Measurements from ENCODE around the gene ZNF521. TPM values are rescaled to one million over a fixed set of nuclear protein-coding genes. Genes with fewer than 3 reads are reported as not detected.

The ZNF521 gene
- total RNA-seq, 1 donor from 2014 or later, result 48.0 TPM

DNA sequence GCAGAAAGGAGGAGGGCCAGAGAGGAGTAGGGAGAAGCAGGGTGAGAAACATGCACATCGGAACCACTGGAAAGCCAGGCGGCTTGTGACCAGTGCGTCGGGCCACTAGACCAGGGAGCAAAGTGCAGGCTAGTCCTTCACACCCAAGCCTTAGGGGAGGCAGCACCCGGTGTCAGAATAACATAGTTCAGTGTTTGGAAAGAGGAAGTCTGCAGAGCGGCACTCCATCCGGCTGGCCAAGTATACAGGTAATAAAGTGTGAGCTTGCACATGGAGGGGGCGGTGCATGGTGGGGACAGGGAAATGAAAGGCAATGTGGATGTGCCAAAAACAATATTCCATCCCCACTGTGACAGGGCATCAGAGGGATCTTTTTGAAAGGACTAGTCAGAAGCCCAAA is 69.7 kb downstream of the ZNF521 start:
- FAIRE-seq, result no peak
- no peaks in the 10 kb centered on the region for H3K36me3 Mint-ChIP-seq (ENCODE audit: low read depth, unreplicated experiment)
- H3K4me2 ChIP-seq (ENCODE audit: low read length), result no peak overlapping the region

DNA sequence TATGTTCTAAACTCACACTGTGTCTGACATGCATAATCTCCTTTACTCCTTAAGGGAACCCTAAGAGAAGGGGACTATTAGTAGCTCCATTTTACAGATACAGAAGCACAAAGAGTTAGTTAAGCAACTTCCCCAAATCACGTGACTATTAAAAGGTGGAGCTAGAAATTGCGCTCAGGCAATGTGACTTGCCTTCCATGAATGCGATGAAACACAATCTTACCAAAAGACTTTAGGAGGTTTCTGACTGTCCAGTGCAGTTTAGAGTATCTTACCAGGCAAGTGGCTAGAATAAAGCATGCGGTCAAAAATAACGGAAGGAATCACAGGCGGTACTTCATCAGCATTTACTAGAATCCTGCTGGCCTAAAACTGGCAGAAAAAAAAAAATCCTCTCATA is 70.4 kb downstream of the ZNF521 start:
- Mint-ChIP-seq H3K4me1 (ENCODE audit: low read depth, unreplicated experiment) (peaks cover 20% of the 10 kb centered on the region), H3K36me3 (ENCODE audit: low read depth, unreplicated experiment) (no peaks in the 10 kb centered on the region), H3K9me3 (ENCODE audit: unreplicated experiment) (no peaks in the 10 kb centered on the region), H3K4me3 (ENCODE audit: unreplicated experiment) (no peak overlapping the region), H3K27ac (ENCODE audit: unreplicated experiment) (no peak overlapping the region), H3K27me3 (ENCODE audit: low read depth, unreplicated experiment) (no peaks in the 10 kb centered on the region)
- H3K4me1 ChIP-seq (ENCODE audit: insufficient read depth, low read length), result peaks cover 17% of the 10 kb centered on the region
- no peak overlapping the region for H3K4me3 ChIP-seq (ENCODE audit: insufficient read depth, low read depth, low read length)
- DNase-seq (ENCODE audit: low read depth) (no peak), FAIRE-seq (no peak)
- TF ChIP-seq EZH2 (IDR thresholded peaks at IDR 0.05; ENCODE audit: insufficient read depth, low read length), result no peak
- TF ChIP-seq, protein P1, sequence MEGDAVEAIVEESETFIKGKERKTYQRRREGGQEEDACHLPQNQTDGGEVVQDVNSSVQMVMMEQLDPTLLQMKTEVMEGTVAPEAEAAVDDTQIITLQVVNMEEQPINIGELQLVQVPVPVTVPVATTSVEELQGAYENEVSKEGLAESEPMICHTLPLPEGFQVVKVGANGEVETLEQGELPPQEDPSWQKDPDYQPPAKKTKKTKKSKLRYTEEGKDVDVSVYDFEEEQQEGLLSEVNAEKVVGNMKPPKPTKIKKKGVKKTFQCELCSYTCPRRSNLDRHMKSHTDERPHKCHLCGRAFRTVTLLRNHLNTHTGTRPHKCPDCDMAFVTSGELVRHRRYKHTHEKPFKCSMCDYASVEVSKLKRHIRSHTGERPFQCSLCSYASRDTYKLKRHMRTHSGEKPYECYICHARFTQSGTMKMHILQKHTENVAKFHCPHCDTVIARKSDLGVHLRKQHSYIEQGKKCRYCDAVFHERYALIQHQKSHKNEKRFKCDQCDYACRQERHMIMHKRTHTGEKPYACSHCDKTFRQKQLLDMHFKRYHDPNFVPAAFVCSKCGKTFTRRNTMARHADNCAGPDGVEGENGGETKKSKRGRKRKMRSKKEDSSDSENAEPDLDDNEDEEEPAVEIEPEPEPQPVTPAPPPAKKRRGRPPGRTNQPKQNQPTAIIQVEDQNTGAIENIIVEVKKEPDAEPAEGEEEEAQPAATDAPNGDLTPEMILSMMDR (IDR thresholded peaks at IDR 0.05; ENCODE audit: insufficient read depth, low read depth, low read length), result no peak
- no peaks in the 10 kb centered on the region for H3K9me3 ChIP-seq (ENCODE audit: insufficient read depth, low read depth, low read length)
- no peaks in the 10 kb centered on the region for H3K79me2 ChIP-seq (ENCODE audit: insufficient read depth, low read length)
- H3K36me3 ChIP-seq (ENCODE audit: insufficient read depth, low read length), result no peaks in the 10 kb centered on the region
- H3K9ac ChIP-seq (ENCODE audit: low read length), result no peak overlapping the region
- H3K27me3 ChIP-seq (ENCODE audit: insufficient read depth, low read length), result no peaks in the 10 kb centered on the region
- no peak overlapping the region for H3K4me2 ChIP-seq (ENCODE audit: low read length)
- no peak overlapping the region for H3K27ac ChIP-seq (ENCODE audit: low read depth, low read length)
- no peak overlapping the region for H2AFZ ChIP-seq (ENCODE audit: low read depth, low read length)
- no peaks in the 10 kb centered on the region for H4K20me1 ChIP-seq (ENCODE audit: insufficient read depth, low read length)

More for the DNA sequence above, 69.7 kb downstream of the ZNF521 start:
- H2AFZ ChIP-seq (ENCODE audit: low read depth, low read length), result no peak overlapping the region
- no peaks in the 10 kb centered on the region for H3K27me3 ChIP-seq (ENCODE audit: insufficient read depth, low read length)
- no peaks in the 10 kb centered on the region for H3K79me2 ChIP-seq (ENCODE audit: insufficient read depth, low read length)
- Mint-ChIP-seq H3K4me3 (ENCODE audit: unreplicated experiment) (no peak overlapping the region), H3K27me3 (ENCODE audit: low read depth, unreplicated experiment) (no peaks in the 10 kb centered on the region), H3K9me3 (ENCODE audit: unreplicated experiment) (no peaks in the 10 kb centered on the region), H3K27ac (ENCODE audit: unreplicated experiment) (no peak overlapping the region), H3K4me1 (ENCODE audit: low read depth, unreplicated experiment) (peaks cover 20% of the 10 kb centered on the region)
- H3K9ac ChIP-seq (ENCODE audit: low read length), result no peak overlapping the region
- H4K20me1 ChIP-seq (ENCODE audit: insufficient read depth, low read length), result no peaks in the 10 kb centered on the region
- DNase-seq (ENCODE audit: low read depth), result no peak
- H3K4me1 ChIP-seq (ENCODE audit: insufficient read depth, low read length), result peaks cover 17% of the 10 kb centered on the region
- TF ChIP-seq, protein P1 (IDR thresholded peaks at IDR 0.05; ENCODE audit: insufficient read depth, low read depth, low read length), result no peak
- TF ChIP-seq EZH2 (IDR thresholded peaks at IDR 0.05; ENCODE audit: insufficient read depth, low read length), result no peak
- H3K4me3 ChIP-seq (ENCODE audit: insufficient read depth, low read depth, low read length), result no peak overlapping the region
- no peaks in the 10 kb centered on the region for H3K9me3 ChIP-seq (ENCODE audit: insufficient read depth, low read depth, low read length)
- H3K27ac ChIP-seq (ENCODE audit: low read depth, low read length), result no peak overlapping the region
- no peaks in the 10 kb centered on the region for H3K36me3 ChIP-seq (ENCODE audit: insufficient read depth, low read length)

DNA sequence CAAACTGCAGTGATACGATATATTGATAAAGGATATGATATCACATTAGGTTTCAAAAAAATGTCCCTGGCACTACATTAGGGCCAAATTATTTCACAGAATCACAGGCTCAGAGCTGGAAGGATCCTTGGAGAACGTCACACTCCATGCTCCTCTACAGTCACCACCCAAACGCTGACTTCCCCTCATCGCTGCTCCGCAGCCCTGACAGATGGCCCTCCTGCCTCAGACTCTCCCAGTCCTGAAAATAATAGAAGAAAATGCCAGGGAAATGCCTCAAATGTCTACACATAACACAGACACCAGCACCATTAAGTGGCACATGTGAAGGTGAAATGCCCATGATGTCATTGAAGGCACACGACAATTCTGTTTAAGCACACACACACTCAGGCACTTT is 72.0 kb downstream of the ZNF521 start:
- TF ChIP-seq EZH2 (IDR thresholded peaks at IDR 0.05; ENCODE audit: insufficient read depth, low read length), result no peak
- TF ChIP-seq, protein P1 (IDR thresholded peaks at IDR 0.05; ENCODE audit: insufficient read depth, low read depth, low read length), result no peak
- Histone ChIP-seq H3K4me3 (ENCODE audit: insufficient read depth, low read depth, low read length) (no peak overlapping the region), H3K9ac (ENCODE audit: low read length) (no peak overlapping the region), H2AFZ (ENCODE audit: low read depth, low read length) (no peak overlapping the region), H3K27ac (ENCODE audit: low read depth, low read length) (no peak overlapping the region), H3K9me3 (ENCODE audit: insufficient read depth, low read depth, low read length) (no peaks in the 10 kb centered on the region), H3K27me3 (ENCODE audit: insufficient read depth, low read length) (no peaks in the 10 kb centered on the region), H3K4me2 (ENCODE audit: low read length) (no peak overlapping the region), H3K36me3 (ENCODE audit: insufficient read depth, low read length) (no peaks in the 10 kb centered on the region), H3K4me1 (ENCODE audit: insufficient read depth, low read length) (peaks cover 17% of the 10 kb centered on the region), H3K79me2 (ENCODE audit: insufficient read depth, low read length) (no peaks in the 10 kb centered on the region), H4K20me1 (ENCODE audit: insufficient read depth, low read length) (no peaks in the 10 kb centered on the region)
- Mint-ChIP-seq H3K36me3 (ENCODE audit: low read depth, unreplicated experiment) (no peaks in the 10 kb centered on the region), H3K4me1 (ENCODE audit: low read depth, unreplicated experiment) (peaks cover 25% of the 10 kb centered on the region), H3K27me3 (ENCODE audit: low read depth, unreplicated experiment) (no peaks in the 10 kb centered on the region), H3K9me3 (ENCODE audit: unreplicated experiment) (no peaks in the 10 kb centered on the region), H3K4me3 (ENCODE audit: unreplicated experiment) (no peak overlapping the region), H3K27ac (ENCODE audit: unreplicated experiment) (no peak overlapping the region)
- DNase-seq (ENCODE audit: low read depth) (no peak), FAIRE-seq (no peak)
